ENCODE measurements around the gene ARHGEF2.

DNA sequence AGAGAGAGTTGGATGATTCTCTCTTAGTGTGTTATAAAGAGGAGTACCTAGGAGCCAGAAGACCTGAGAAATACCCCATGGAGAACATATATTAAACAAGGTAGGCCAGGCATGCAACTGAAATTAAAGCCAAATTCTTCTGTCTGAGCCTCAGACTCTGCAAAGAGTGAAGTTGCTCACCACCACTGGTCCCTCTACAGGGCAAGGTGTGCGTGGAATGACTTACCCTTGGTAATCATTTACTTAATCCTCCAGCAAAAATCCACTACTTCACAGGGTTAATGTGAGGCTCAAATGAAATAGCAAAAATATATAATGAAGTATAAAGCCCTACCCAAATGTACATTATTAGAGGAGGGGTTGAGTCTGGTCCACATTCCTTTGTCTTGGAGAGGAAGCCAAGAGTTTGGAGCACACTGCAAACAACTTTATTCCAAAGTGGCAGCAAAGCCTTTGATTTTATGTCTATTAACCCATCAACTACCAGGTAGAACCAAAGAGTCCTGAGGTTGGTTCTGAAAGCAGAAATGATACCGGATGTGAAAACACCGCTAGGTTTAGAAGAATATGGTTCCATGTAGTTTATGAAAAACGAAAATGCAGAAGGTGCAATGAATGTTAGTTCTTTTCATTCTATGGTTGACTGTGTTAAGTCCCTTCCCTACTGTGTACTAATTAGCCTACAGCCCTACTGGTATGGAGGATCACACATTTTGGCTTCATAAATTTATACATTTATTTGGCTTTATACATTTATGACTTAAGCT lies 33.9 kb upstream of the ARHGEF2 start:
- TF ChIP-seq, protein P1, sequence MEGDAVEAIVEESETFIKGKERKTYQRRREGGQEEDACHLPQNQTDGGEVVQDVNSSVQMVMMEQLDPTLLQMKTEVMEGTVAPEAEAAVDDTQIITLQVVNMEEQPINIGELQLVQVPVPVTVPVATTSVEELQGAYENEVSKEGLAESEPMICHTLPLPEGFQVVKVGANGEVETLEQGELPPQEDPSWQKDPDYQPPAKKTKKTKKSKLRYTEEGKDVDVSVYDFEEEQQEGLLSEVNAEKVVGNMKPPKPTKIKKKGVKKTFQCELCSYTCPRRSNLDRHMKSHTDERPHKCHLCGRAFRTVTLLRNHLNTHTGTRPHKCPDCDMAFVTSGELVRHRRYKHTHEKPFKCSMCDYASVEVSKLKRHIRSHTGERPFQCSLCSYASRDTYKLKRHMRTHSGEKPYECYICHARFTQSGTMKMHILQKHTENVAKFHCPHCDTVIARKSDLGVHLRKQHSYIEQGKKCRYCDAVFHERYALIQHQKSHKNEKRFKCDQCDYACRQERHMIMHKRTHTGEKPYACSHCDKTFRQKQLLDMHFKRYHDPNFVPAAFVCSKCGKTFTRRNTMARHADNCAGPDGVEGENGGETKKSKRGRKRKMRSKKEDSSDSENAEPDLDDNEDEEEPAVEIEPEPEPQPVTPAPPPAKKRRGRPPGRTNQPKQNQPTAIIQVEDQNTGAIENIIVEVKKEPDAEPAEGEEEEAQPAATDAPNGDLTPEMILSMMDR (IDR thresholded peaks at IDR 0.05 in 4 of 5, conservative IDR thresholded peaks at IDR 0.05 in 1 of 5), result no peak
- no peak for TF ChIP-seq POLR2A (IDR thresholded peaks at IDR 0.05)
